HG03064 (cell line): ENCODE measurements around the gene NUPR1.
"Not testable (repeated sequence)": the region's sequence is repeated elsewhere in the genome, so short reads cannot be mapped to it uniquely, and the experiment has no call there.

Experiments used
- ATAC-seq: cut with Tn5 transposase; IDR thresholded peaks from one replicate; pipeline ENCODE4 v1.9.1; 2021; ENCODE audit warnings: low read depth; ENCODE audit not compliant: unreplicated experiment

The NUPR1 gene

DNA sequence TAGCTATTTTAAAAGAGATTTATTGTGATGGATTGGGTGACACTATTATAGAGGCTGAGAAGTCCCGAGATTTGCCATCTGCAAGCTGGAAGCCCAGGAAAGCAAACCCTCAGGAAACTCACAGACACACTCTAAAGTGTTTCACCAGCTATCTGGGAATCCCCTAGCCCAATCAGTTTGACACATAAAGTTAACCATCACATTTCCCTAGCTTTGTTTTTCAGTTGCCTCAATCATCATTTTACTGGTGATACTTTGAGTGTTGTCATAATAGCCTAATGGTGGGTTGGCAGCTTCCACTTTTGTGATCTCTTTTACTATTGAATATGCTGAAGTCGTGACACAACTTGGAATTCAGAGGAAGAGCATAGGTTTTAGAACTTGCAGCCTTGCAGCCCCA, 16.8 kb upstream of the NUPR1 start:
- ATAC-seq: no peak

DNA sequence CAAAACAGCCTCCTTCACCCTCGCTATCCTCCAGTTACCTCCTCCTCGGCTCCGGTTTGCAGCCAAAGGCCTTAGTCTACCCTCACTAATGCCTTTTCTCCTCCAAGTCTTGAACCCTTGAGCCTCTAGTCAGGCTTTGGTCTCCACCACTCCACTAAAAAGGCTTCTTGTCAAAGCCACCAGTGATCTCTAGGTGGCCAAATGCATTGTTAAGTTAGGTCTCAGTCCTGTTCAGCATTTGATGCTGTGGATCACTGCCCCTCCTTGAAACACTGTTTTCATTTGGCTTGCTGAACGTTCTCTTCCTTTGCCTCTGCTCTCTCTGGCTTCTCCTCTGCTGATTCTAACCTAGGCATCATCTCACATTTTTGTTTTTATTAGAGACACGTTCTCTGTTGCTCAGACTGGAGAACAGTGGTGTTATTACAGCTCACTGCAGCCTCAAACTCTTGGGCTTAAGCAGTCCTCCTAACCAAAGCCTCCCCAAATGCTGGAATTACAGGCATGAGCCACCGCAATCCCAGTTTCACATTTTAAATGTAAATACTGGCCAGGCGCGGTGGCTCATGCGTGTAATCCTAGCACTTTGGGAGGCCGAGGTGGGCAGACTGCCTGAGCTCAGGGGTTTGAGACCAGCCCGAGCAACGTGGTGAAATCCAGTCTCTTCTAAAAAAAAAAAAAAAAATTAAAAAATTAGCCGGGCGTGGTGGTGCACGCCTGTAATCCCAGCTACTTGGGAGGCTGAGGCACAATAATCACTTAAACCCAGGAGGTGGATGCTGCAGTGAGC, 16.1 kb upstream of the NUPR1 start:
- ATAC-seq: peak; percentile 10

DNA sequence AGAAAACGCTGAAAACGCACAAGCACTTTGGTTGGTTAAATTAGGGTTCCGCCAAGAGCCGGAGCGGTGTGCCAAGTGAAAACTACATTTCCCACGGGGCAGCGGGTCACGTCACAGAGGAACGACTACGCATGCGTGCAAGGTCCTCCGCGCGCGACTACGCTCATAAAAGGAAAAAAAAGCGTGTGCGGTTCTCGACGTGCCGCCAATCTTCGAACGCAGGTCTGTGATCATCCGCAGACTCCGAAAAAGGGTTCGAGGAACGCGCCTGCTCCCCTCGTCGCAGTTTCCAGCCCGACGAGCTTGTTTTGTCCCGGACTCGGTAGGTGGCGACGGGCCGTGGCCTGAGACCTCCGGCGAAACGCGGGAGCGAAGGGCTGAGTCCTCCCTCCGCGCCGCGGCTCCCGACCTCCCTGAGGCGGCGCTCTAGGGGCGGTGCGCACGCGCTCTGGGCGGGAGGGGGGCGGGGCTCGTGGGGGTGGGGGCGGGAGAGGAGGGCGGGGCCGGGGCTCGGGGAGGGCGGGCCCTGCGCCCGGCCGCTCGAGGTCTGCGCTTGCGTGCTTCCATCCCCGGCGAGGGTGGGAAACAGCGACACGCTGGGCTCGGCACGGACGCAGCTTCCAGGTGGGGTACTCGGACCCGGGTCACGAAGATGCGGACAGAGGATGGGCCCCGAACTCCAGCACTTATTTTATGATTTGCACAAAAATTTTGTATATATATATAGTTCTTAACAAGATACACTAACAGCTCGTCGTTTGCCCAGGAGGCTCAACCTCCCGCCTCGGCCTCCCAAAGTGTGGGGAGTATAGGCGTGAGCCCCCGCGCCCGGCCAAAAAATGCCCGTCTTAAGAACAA, 15.2 kb upstream of the NUPR1 start, which contains the start of gene SGF29:
Gene SGF29, plus strand, starts transcription at position 145 of the 858 bp plus-strand sequence. CDS start 27,150 bp downstream, outside the sequence.
- ATAC-seq: peak; percentile 67

DNA sequence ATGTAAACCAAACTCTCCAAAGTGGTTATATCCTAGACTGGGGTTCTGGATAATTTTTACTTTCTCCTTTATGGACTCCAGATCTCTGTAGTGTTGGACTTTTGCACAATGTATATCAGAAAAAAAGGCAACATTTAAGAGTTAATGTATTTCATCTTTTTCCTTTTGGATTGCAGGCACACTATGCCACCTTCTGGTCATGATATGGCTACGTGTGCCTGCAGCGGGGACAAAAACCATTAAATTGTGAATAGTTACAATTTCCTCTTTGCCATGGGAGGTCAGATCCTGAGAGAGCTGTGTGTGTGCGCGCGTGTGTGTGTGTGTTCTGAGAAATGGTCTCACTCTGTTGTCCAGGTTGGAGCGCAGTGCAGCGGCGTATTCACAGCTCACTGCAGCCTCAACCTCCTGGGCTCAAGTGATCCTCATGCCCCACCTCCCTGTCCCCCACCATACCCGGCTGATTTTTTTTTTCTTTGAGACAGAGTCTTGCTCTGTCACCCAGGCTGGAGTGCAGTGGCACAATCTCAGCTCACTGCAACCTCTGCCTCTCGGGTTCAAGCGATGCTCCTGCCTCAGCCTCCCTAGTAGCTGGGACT, 10.6 kb upstream of the NUPR1 start:
- no peak for ATAC-seq

DNA sequence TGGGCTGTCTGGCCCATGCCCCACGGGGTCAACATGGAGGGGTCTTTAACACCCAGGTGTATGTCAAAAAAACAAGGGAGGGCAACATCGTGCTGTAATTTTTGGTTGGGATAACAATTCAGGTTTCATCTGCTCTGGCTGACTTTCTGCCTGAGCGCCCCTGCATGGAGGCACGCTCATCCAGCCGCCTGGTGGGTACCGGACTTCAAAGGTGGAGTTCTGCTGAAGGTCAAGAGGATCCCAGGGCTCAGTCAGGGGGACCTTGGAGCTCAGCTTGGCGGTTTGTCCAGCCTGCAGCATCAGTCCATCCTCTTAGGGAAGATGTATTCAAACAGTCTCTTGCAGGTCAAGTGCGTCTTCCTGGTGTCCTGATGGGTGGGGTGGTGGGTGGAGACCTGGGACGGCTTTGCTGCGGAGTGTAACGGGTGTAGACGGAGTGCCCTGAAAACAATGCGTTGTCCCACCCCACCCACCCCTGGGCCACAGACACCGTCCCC, 9.6 kb upstream of the NUPR1 start:
- ATAC-seq: no peak

DNA sequence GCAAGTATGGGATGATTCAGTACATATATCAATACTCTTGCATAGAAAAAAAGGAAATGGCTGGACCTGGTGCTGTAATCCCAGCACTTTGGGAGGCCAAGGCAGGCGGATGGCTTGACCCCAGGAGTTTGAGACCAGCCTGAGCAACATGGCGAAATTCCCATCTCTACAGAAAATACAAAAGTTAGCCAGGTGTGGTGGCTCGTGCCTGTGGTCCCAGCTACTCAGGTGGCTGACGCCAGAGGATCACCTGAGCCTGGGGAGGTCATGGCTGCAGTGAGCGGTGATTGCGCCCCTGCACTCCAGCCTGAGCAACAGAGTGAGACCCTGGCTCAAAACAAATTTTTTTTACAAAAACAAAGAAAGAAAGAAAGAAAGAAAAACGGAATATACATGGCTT, 7.9 kb upstream of the NUPR1 start:
- ATAC-seq: no peak

DNA sequence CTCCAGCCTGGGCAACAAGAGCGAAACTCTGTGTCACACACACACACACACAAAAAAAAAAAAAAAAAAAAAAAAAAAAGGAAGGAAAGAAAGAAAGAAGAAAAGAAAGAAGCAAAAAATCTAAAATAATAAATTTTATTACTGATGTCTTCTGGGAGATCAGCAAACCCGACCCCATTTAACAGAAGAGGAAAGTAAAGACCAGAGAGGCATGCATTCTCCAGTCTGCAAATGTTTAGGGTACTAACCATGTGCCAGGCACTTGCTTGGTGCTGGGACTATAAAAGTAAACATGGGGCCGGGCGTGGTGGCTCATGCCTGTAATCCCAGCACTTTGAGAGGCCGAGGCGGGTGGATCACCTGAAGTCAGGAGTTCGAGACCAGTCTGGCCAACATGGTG, 7.2 kb upstream of the NUPR1 start:
- not testable (repeated sequence) for ATAC-seq

DNA sequence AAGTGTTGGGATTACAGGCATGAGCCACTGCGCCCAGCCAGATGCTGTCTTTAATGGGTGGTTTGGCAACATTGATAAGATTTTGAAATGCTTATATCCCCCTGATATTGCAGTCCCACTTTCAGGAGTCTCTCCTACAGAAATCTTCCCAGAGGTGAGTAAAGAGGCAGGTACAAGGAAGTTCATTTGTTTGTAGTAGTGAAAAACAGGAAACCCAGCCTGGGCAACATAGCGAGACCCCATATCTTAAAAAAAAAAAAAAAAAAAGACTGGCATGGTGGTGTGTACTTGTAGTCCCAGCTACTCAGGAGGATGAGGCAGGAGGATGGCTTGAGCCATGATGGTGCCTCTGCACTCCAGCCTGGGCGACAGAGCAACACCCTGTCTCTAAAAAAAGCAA, 6.2 kb upstream of the NUPR1 start:
- no peak for ATAC-seq

DNA sequence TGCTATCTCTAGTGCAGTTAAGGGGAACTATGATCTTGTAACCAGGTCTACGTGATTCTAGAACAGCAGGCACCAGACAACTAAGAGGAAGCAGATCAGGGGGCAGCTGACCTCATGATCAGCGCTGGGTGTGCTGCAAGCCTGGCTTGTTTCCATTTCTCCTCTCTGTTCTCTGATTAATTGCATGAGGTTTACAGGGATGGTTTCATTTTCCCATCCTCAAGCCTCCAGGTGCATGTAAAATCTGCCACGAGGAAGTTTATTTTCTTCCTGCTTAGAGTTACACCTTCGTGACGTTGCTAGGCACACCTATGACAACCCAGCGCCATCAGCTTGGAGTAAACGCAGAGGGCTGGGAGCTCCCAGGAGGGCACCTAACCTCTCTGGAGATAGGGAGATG, 4.3 kb upstream of the NUPR1 start:
- no peak for ATAC-seq

DNA sequence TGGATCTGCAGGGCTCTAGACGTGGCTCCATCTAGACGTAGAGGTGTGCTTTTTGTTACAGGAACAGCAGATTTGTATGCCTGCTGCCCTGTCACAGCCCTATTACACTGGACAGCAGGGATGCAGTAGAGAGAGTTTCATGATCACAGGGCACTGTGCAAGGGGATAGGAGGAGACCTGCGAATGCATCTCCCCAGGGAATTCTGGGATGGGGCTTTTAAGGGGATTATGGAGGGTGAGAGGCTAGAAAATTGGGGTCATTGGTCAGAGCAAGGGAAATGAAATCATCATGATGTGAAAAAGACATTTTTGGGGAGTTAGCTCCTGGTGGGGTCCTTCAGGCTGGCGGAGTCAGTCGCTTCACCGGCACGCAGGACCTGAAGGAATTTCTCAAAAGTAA, 3.9 kb upstream of the NUPR1 start:
- no peak for ATAC-seq

DNA sequence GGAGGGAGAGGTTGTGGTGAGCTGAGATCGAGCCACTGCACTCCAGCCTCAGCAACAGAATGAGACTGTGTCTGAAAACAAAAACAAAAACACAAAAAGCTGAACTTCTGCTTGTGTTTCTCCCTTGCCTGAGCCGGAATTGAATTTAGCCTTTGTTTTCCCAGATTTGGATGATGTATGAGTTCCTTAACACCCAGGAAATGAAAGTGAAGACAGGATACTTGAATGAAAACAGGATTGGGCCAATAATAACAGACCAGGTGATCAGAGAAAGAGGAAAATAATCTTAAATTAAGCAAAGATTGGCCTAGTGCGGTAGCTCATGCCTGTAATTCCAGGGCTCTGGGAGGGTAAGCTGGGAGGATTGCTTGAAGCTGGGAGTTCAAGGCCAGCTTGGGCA, 1.6 kb upstream of the NUPR1 start:
- ATAC-seq: no peak

DNA sequence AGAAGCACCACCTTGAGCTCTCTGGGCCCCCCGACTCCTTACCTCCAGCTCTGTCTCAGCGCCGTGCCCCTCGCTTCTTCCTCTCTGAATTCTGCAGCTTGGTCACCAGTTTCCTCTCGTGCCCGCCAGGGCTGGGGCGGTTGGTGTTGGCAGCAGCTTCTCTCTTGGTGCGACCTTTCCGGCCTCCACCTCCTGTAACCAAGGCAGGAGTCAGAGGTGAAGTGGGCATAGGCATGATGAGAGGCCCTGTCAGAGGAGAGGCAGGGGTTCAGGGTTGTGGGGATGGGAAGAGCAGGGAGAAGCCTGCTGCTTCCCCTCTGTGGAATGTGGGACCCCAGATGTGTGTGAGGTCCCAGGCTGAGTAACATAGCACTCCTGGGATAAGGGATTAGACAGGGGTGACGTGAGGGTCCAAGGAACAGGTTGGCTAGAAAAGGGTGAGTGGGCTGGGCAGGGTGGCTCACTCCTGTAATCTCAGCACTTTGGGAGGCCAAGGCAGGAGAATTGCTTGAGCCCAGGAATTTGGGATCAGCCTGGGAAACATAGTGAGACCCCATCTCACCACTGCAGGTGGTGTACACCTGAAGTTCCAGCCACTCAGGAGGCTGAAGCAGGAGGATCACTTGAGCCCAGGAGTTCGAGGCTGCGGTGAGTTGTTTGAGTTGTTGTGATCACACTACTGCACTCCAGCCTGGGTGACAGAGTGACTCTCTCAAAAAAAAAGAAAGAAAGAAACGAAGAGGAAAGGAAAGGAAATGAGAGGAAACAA, 626 bp downstream of the NUPR1 start:
- ATAC-seq: no peak

DNA sequence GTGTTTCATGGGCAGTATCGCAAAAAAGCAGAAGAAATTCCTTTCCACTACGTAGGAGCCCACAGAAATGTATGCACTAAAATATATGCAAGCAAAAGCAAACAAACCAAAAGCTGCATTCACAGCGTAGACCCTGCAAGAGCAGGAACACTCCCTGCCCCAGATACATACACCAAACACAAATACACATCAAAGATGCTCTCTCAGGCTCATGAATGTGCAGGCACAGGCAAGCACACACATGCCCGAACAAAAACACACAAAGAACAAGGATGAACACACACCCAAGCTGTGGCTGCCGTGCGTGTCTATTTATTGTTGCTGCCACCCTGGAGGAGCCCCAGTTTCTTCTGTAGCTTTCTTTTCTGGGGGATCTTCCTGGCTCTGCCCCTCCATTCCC, 1.7 kb downstream of the NUPR1 start:
- ATAC-seq: no peak

DNA sequence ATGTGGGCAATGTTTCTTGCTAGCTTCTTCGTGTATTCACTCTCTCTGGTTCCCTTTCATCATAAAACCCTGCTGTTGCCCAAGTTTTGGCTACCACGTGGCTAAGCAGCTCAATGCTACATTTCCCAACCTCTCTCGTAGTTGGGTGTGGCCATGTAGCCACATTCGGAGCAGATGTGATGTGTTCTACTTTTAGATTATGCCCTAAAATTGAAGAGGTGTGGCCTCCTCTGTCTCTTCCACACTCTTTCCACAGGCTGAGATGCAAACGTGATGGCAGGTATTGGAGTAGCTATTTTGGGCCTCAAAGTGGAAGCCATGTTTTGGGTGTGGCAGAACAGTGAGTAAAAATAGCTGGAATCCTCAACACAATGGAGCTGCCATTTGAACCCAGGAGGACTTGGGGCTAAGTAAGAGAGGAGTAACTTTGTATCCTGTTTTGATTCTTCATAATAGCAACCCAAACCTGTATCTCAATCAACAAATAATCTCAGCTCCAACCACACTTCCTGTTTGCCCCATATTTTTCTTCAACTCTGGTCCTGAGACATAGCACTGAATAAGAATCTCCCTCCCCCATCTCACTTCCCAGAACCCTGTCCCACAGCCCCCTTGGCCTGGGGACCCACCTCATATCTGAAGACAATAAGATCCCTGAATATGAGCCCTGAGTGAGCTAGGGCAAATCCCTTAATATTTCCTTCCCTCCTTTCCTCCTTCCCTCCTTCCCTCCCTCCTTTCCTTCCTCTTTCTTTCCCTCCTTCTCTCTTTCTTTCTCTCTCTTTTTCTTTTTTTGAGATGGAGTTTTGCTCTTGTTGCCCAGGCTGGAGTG, 4.0 kb downstream of the NUPR1 start:
- ATAC-seq: no peak

DNA sequence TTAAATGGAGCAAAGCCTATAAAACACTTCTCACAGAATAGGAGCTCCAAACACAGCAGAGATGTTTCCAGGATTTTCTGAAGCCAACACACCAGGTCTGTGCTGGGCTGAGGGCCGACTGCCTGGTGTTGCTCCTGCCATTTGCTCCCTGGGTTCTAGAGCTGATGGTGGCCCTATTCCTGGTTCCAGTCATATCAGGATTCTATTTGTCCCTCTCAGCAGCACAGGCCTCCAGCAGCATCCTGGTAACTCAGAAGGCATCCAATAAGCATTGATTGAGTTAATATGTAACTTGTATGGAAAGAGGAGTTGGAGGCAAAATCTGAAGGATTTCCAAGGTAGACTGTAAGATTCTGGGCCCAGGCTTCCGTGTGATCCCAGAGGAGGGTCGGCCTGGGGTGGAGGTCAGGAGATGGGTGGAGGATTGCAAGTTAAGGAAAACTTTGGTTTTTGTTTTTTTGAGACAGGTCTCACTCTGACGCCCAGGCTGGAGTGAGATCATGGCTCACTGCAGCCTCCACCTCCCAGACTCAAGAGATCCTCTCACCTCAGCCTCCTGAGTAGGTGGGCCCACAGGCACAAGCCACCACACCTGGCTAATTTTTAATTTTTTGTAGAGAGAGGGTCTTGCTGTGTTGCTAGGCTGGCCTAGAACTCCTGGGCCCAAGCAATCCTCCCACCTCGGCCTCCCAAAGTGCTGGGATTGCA, 5.7 kb downstream of the NUPR1 start:
- ATAC-seq: no peak

DNA sequence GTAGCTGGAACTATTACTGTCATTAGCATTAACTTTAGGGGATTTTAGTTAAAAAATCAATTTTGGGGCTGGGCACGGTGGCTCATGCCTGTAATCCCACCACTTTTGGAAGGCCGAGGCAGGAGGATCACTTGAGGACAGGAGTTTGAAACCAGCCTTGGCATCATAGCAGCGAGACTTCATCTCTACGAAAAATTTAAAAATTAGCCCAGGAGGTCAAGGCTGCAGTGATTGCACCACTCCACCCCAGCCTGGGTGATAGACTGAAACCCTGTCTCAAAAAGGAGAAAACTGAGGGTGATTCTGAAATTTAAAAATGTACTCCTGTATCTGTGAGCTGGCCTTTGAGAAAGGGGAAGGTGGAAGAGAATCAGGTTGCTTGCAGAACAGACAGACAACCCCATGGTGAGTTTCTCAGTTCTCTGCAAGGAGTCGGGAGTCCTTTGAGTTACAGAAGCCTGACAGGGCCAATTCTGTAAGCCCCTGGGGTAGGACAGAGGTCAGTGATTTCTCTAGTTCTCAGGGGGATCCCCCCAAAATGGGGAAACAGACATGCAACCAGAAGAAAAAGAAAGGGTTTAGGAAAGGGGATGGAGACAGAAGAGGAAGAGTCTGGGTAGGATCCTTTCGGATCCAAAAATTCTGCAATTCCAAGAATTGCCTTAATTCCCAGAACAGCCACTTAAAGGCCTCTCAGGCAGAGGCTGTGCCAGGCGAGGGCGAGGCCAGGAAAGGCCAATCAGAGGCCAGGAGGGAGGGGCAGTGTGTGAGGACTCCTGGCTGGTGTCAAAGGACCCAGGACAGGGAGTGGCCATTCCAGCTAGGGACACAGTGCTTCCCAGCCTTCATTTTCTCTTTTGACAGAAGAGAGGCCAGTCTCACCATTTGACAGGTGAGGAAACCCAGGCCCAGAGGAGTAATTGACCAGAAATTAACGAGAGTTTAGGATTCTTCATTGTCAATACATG, 6.7 kb downstream of the NUPR1 start:
- ATAC-seq: no peak

DNA sequence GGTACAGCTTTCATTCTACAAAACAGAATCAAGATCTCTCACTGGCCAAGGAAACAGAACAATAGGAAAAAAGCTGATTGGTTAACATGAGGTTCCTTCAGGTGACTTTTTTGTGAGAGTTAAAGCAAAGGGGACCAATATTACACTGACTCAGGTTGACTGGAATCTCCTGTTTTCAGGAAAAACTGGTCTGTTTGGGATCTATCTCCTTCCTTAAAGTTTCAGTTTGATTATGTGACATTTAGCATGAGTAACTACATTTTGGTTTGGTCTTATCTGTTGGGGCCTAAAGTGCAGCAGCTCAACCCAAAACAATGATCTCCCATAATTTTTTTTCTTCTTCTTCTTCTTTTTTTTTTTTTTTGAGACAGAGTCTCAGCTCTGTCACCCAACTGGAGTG, 9.7 kb downstream of the NUPR1 start:
- no peak for ATAC-seq

DNA sequence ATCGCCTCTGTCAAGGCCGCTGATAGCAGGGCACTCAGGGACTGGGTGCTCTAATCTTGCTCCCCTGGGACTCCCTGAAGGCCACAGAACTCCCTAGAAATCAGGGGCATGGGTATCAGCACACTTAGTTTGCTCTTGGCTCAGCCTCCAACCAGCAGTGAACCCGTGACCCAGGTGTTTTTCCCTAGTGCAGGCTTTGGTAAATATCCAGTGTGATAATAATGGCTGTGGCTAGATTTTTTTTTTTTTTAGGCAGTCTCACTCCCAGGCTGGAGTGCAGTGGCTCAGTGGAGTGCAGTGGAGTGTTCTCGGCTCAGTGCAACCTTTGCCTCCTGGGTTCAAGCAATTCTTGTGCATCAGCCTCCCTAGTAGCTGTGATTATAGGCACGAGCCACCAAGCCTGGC, 10.3 kb downstream of the NUPR1 start:
- ATAC-seq: no peak
